ENCODE results near the gene CES2.

Gene CES2

DNA sequence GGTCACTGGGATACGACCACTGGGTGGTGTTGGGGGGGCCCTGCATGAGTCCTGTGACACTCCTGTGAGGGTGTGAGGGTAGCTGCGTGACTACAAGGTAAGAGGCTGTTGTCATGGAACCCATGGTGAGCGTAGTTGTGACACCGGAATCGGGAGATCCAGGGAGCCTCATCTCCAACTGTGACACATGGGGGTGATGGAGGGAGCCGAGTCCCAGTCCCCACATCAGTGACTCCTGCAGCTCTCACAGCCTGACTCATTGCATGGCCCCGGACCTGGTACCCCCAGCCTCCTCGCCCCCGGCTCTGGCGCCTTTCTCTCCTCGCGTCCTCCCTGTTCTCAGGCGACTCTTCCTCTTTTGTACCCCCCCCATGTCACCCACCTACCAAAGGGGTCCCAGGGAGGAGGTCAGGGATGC is 30.9 kb upstream of the CES2 start:
- H3K27ac ChIP-seq: no peak overlapping the region

DNA sequence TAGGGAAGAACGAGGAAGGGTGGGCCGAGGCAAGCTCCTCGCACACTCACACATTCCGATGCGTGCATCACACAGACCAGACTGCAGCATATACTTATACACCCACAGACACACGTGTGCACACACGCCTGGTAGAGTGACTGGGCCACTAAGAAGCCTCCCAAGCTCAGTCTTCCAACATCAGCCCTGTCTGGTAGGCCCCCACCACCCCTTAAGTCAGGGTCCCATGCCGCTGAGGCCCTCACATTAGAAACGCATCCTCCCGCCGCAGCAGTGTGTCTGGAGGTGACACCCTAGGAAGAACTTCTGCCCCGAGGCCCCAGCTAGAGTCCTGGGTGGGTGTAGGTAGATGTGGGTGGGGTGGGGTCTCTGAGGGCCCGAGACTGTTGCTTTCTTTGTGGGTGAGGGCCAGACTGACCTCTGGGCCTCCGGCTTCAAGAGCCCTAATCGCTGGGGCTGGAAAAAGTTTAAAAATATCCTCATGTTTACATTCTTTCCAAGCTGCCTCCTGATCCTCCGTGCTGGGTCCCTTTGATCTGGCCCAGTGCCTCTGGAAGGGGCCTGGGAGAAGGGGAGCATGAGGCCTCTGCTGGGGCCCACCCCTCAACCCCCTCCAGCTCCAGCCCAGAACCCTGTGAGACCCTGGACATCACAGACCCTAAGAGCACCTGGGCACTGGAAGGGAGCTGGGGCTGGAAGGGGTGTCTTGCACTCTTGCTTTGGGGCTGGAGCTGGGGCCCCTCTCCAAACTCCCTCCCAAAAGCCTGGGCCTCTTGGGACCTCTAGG is 30.3 kb upstream of the CES2 start:
- Histone ChIP-seq H3K79me2 (ENCODE audit: insufficient read depth, low read depth) (no peaks in the 10 kb centered on the region), H3K4me1 (ENCODE audit: low read depth, poor library complexity, severe bottlenecking) (peaks cover 11% of the 10 kb centered on the region), H3K4me3 (IDR thresholded peaks at IDR 0.05; ENCODE audit: insufficient read depth, low read depth, low read length) (no peak overlapping the region), H4K20me1 (ENCODE audit: insufficient read depth) (no peaks in the 10 kb centered on the region), H3K27me3 (ENCODE audit: insufficient read depth, low read depth) (no peaks in the 10 kb centered on the region; the same call in 1 of the 2 replicates), H3K9ac (no peak overlapping the region), H2AFZ (ENCODE audit: low read depth) (no peak overlapping the region), H3K27ac (no peak overlapping the region), H3K36me3 (ENCODE audit: insufficient read depth) (no peaks in the 10 kb centered on the region), H3K4me2 (no peak overlapping the region)
- TF ChIP-seq, protein P1, sequence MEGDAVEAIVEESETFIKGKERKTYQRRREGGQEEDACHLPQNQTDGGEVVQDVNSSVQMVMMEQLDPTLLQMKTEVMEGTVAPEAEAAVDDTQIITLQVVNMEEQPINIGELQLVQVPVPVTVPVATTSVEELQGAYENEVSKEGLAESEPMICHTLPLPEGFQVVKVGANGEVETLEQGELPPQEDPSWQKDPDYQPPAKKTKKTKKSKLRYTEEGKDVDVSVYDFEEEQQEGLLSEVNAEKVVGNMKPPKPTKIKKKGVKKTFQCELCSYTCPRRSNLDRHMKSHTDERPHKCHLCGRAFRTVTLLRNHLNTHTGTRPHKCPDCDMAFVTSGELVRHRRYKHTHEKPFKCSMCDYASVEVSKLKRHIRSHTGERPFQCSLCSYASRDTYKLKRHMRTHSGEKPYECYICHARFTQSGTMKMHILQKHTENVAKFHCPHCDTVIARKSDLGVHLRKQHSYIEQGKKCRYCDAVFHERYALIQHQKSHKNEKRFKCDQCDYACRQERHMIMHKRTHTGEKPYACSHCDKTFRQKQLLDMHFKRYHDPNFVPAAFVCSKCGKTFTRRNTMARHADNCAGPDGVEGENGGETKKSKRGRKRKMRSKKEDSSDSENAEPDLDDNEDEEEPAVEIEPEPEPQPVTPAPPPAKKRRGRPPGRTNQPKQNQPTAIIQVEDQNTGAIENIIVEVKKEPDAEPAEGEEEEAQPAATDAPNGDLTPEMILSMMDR (conservative IDR thresholded peaks at IDR 0.05; ENCODE audit: low read depth, low read length): no peak

More for the DNA sequence above, 30.9 kb upstream of the CES2 start:
- H3K36me3 ChIP-seq (ENCODE audit: insufficient read depth): no peaks in the 10 kb centered on the region
- TF ChIP-seq, protein P1 (conservative IDR thresholded peaks at IDR 0.05; ENCODE audit: low read depth, low read length): no peak
- peaks cover 16% of the 10 kb centered on the region for H3K4me1 ChIP-seq (ENCODE audit: low read depth, poor library complexity, severe bottlenecking)
- H3K4me3 ChIP-seq (IDR thresholded peaks at IDR 0.05; ENCODE audit: insufficient read depth, low read depth, low read length): no peak overlapping the region
- no peaks in the 10 kb centered on the region; the same call in 1 of the 2 replicates for H3K27me3 ChIP-seq (ENCODE audit: insufficient read depth, low read depth)
- H3K9ac ChIP-seq: no peak overlapping the region
- no peak overlapping the region for H3K4me2 ChIP-seq
- no peaks in the 10 kb centered on the region for H4K20me1 ChIP-seq (ENCODE audit: insufficient read depth)
- no peak overlapping the region for H2AFZ ChIP-seq (ENCODE audit: low read depth)
- no peaks in the 10 kb centered on the region for H3K79me2 ChIP-seq (ENCODE audit: insufficient read depth, low read depth)

DNA sequence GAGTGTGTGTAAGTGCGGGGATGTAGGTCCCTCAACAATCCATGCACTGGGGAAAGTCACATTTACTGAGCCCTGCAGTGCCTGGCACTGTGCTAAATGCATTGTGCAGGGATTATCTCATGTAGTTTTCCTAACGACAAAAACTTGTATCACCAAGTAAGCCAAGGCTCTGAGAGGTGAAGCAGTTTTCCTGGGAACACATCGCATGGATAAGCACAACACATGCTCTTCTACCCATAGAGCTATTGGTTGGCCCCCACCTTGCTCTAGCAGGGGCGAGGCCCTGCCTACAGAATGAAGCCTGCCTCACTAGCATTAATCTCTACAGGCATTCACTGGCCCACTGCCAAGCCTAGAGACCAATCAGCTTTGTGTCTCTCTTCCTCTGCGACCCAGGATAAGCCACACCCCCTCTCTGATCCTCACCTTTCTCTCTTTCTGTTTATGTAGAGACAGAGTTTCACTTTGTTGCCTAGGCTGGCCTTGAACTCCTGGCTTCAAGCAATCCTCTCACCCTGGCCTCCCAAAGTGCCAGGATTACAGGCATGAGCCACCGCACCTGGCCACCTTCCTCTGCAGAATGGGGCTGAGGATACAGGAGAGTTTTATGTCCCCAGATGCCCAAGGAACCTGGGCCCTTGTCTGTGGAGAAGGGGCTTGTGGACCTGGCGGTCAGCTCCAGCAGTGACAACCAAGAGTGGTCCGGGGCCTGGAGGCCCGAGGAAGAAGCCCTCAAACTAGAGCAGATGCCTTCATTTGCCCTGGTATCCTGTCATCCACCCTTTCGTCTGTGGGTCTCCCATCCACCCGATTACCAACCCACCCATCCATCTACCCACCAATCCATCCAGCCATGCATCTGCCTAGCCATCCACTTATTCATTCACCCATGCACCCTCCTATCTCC is 29.4 kb upstream of the CES2 start:
- Histone ChIP-seq H3K4me1 (ENCODE audit: low read depth, poor library complexity, severe bottlenecking) (peaks cover 9% of the 10 kb centered on the region), H3K27me3 (ENCODE audit: insufficient read depth, low read depth) (no peaks in the 10 kb centered on the region; the same call in 1 of the 2 replicates), H3K9ac (no peak overlapping the region), H3K4me3 (IDR thresholded peaks at IDR 0.05; ENCODE audit: insufficient read depth, low read depth, low read length) (no peak overlapping the region), H3K36me3 (ENCODE audit: insufficient read depth) (no peaks in the 10 kb centered on the region), H2AFZ (ENCODE audit: low read depth) (no peak overlapping the region), H3K27ac (no peak overlapping the region), H3K79me2 (ENCODE audit: insufficient read depth, low read depth) (no peaks in the 10 kb centered on the region), H3K4me2 (no peak overlapping the region), H4K20me1 (ENCODE audit: insufficient read depth) (no peaks in the 10 kb centered on the region)
- TF ChIP-seq, protein P1 (conservative IDR thresholded peaks at IDR 0.05; ENCODE audit: low read depth, low read length): no peak

DNA sequence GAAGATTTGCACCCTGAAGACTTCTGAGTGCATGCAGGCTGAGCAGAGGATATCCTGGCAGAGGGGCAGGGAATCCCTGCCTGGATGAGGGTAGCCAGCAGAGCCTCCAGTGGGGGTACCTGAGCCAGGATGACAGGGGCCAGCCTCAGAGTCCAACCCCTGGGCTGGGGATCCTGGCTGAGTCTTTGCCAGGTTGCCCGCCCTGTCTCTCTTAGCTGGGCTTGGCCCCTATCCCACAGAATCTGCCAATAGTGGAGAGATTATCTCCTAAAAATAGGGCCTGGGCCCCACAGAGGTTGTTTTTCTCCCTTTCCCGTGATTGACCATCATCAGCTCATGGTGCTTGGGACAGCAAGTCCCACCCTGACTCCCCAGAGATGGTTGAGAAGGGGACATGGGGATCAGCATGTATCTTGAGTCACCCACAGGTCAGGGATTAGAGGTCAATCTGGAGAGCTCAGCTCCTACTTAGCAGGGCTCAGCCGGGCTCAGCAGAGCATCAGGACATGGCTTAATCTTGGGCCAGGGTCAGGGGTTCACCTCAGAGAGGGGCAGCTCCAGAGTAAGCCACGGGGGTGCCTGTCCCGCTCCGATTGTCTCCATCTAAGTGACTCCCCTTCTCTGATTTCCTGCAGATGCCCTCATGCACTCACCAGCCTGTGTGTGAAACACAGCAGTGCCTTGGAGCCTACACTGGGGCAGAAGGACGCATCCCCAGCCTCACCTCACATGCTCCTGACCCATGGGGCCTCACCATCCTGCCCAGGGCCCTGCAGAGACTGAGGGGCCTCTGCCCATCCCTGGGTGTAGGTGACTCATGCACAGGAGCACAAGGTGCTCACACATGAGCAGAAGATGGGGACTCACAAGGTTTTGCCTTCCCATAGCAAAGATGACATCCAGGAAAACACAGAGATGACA is 28.1 kb upstream of the CES2 start:
- Histone ChIP-seq H4K20me1 (ENCODE audit: insufficient read depth) (no peaks in the 10 kb centered on the region), H3K27me3 (ENCODE audit: insufficient read depth, low read depth) (no peaks in the 10 kb centered on the region; the same call in 1 of the 2 replicates), H3K27ac (no peak overlapping the region), H3K4me2 (no peak overlapping the region), H3K79me2 (ENCODE audit: insufficient read depth, low read depth) (no peaks in the 10 kb centered on the region), H2AFZ (ENCODE audit: low read depth) (no peak overlapping the region), H3K9ac (no peak overlapping the region), H3K4me3 (IDR thresholded peaks at IDR 0.05; ENCODE audit: insufficient read depth, low read depth, low read length) (no peak overlapping the region), H3K4me1 (ENCODE audit: low read depth, poor library complexity, severe bottlenecking) (peaks cover 9% of the 10 kb centered on the region), H3K36me3 (ENCODE audit: insufficient read depth) (no peaks in the 10 kb centered on the region)
- TF ChIP-seq, protein P1 (conservative IDR thresholded peaks at IDR 0.05; ENCODE audit: low read depth, low read length): no peak

All from KMS-11 (cell line).